ENCODE measurements around the gene HEPACAM.

DNA sequence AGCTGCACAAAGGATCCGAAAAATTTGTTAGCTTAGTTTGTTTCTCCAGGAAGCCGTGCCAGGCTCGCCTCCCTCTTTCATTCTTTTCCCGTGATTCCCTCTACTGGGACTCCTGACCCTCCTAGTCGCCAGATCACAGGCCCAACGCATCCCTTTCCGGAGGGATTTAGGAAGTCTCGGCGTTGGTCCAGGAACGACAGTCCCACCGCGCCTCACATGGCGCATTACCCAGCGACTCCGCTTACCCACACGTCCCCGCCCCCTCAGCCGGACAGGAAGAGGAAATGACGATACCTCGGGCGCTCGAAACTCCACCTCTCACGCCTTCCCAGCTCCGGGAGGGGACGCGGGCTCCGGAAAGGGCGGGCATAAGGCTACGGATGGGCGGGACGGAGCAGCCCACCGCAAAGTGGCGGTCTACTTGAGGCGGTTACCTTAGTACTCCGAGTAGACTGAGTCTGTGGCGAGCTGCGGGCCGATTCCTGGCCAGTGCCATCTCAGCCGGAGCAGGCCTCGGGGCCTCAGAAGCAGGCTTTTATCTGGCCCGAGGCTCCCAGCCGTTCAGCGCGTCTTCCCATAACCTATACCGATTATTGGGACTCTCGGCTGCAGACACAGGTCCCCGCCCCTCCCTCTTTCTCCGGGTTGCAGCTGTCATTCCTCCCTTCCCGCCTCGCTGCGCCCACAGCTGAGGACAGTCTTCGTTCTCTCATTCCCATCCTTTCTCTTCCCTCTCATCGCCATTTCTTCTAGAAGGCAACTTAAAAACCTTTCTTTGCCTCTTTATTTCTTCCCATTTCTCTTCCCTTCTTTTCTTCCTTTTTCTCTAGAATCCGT, 18.1 kb upstream of the HEPACAM start, which contains the start of gene CCDC15:
- TF ChIP-seq, protein P1, sequence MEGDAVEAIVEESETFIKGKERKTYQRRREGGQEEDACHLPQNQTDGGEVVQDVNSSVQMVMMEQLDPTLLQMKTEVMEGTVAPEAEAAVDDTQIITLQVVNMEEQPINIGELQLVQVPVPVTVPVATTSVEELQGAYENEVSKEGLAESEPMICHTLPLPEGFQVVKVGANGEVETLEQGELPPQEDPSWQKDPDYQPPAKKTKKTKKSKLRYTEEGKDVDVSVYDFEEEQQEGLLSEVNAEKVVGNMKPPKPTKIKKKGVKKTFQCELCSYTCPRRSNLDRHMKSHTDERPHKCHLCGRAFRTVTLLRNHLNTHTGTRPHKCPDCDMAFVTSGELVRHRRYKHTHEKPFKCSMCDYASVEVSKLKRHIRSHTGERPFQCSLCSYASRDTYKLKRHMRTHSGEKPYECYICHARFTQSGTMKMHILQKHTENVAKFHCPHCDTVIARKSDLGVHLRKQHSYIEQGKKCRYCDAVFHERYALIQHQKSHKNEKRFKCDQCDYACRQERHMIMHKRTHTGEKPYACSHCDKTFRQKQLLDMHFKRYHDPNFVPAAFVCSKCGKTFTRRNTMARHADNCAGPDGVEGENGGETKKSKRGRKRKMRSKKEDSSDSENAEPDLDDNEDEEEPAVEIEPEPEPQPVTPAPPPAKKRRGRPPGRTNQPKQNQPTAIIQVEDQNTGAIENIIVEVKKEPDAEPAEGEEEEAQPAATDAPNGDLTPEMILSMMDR (IDR thresholded peaks at IDR 0.05): no peak
- TF ChIP-seq POLR2A (IDR thresholded peaks at IDR 0.05): peak; percentile 56 to 90 (median 88)

Measured in body of pancreas (tissue), 4 donors.